A549 (cell line): ENCODE results near the gene SP140L.

ENCODE experiments used
- BHLHE40 ChIP-seq: IDR thresholded peaks from 2 replicates; pipeline ENCODE4 v1.6.1; 2012; ENCODE audit warnings: low read depth, low read length, inconsistent platforms
- ESRRA ChIP-seq: fragments of 150-350 bp; IDR thresholded peaks from 2 replicates; pipeline ENCODE4 v1.6.1; 2014; ENCODE audit warnings: mild to moderate bottlenecking, low read length, borderline replicate concordance
- JUN ChIP-seq, 2 experiments: fragments of >200 bp; sonication (Bioruptor Twin); formaldehyde crosslinking; IDR thresholded peaks; 2 replicates in 1 of 2; 3 replicates in 1 of 2; pipeline ENCODE4 v1.6.1; 2016 to 2017
- MAFK ChIP-seq: fragments of 450-650 bp; IDR thresholded peaks from 2 replicates; pipeline ENCODE4 v1.6.1; 2014; ENCODE audit not compliant: partially characterized antibody
- MYC ChIP-seq: IDR thresholded peaks from 2 replicates; pipeline ENCODE4 v1.6.1; 2012; ENCODE audit warnings: mild to moderate bottlenecking, inconsistent platforms, low read length, improper control_type of control experiment, borderline replicate concordance
- PBX3 ChIP-seq: IDR thresholded peaks from 2 replicates; pipeline ENCODE4 v1.6.1; 2012
- POLR2A ChIP-seq: IDR thresholded peaks from 2 replicates; pipeline ENCODE4 v1.6.1; 2012; ENCODE audit warnings: mild to moderate bottlenecking, low read length
- TF ChIP-seq, protein P1 (sequence below): fragments of >200 bp; sonication (Bioruptor Twin); formaldehyde crosslinking; IDR thresholded peaks from 3 replicates; pipeline ENCODE4 v1.5.1; 2016
- TF ChIP-seq, protein P2 (sequence below): IDR thresholded peaks from 2 replicates; pipeline ENCODE4 v1.6.1; 2012

- TF ChIP-seq POLR2A: no peak
- TF ChIP-seq, protein P1, sequence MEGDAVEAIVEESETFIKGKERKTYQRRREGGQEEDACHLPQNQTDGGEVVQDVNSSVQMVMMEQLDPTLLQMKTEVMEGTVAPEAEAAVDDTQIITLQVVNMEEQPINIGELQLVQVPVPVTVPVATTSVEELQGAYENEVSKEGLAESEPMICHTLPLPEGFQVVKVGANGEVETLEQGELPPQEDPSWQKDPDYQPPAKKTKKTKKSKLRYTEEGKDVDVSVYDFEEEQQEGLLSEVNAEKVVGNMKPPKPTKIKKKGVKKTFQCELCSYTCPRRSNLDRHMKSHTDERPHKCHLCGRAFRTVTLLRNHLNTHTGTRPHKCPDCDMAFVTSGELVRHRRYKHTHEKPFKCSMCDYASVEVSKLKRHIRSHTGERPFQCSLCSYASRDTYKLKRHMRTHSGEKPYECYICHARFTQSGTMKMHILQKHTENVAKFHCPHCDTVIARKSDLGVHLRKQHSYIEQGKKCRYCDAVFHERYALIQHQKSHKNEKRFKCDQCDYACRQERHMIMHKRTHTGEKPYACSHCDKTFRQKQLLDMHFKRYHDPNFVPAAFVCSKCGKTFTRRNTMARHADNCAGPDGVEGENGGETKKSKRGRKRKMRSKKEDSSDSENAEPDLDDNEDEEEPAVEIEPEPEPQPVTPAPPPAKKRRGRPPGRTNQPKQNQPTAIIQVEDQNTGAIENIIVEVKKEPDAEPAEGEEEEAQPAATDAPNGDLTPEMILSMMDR: no peak
- TF ChIP-seq PBX3: no peak
- no peak for TF ChIP-seq MYC
- no peak for TF ChIP-seq BHLHE40
- TF ChIP-seq JUN (IDR thresholded peaks at IDR 0.05): no peak
- no peak for TF ChIP-seq MAFK
- TF ChIP-seq, protein P2, sequence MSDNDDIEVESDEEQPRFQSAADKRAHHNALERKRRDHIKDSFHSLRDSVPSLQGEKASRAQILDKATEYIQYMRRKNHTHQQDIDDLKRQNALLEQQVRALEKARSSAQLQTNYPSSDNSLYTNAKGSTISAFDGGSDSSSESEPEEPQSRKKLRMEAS: no peak
- TF ChIP-seq ESRRA: no peak
These were observed 85.9 kb downstream of the SP140L start for GRCh38 chr2:230412846-230413245.
